Activated T-helper 1 cell treated with anti-CD3 and anti-CD28 coated beads, Interleukin-2, amount 50 U/mL, for 16 hours (primary cell): ENCODE results near the gene SLC16A8.

Source experiments
- DNase-seq, 2 donors: peaks; one replicate each; pipeline ENCODE4 v3.0.0-alpha.2; 2020; ENCODE audit warnings: low read depth in 1 of 2, low spot score in 1 of 2

The SLC16A8 gene

GRCh38 chr22:38073150-38074130, 10.5 kb downstream of the SLC16A8 start:
- no peak for DNase-seq

DNA sequence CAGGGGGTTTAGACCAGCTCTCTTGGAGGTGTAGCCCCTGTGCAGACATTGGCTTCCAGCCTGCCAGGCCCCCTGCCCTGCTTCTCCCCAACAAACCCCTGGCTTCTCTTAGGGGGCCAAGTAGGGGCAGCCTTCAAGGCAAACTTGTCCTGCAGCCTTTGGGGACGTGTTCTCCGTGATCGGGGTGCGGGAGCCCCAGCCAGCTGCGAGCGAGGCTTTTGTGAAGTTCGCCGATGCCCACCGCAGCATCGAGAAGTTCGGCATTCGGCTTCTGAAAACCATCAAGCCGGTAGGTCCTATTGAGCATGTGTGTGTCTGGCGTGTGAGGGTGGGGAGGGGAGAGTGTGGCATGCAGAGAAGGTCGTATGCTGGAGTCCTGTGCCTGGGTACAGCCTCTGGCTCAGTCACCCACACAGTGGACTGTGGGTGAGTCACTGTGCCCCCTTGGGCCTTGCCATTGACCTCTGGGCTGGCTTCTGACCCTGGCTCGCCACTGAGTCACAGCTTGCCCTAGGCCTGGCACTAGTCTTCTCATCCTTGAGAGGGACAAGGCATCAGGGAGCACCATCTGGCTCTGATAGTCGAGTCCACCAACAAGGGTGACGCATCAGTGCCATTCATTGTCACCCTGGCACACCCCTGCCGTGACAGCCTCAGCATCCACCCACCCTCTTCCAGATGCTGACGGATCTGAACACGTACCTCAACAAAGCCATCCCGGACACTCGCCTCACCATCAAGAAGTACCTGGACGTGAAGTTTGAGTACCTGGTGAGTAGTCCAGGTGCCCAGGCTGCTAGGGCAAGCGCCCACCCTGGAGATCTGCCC, 11.4 kb downstream of the SLC16A8 start:
- DNase-seq: no peak

- DNase-seq: no peak
These were observed 12.3 kb downstream of the SLC16A8 start for GRCh38 chr22:38071421-38072321.

DNA sequence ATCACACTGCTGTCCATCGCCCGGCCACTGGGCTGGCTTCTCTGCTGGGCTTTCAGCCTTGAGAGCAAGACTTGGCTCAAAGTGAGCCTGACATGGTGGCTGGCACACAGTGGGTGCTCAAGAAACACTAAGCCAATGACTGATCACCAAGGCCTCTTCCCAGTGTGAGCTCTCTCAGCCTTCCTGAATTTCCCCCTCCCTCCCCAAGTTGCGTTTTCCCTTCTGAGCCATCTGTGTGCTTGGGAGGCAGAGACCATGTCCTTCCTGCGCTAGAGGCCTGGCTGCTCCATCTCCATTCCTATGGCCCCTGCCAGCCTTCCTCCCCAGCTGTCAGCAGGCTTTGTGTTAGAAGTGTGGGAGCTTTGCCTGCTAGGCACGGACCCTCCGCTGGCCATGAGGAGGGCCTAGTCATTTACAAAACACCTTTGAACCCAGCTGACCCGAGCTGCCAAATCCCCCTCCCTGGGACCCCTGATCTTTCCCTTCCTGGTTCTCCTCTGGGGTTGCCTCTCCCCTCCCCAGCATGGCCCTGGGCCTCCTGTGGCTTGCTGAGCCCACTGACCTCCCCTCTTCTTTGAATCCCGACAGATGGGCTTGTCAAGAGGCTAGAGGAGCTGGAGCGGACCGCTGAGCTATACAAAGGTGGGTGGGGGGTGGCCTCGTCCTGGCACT, 13.6 kb downstream of the SLC16A8 start:
- no peak for DNase-seq

DNA sequence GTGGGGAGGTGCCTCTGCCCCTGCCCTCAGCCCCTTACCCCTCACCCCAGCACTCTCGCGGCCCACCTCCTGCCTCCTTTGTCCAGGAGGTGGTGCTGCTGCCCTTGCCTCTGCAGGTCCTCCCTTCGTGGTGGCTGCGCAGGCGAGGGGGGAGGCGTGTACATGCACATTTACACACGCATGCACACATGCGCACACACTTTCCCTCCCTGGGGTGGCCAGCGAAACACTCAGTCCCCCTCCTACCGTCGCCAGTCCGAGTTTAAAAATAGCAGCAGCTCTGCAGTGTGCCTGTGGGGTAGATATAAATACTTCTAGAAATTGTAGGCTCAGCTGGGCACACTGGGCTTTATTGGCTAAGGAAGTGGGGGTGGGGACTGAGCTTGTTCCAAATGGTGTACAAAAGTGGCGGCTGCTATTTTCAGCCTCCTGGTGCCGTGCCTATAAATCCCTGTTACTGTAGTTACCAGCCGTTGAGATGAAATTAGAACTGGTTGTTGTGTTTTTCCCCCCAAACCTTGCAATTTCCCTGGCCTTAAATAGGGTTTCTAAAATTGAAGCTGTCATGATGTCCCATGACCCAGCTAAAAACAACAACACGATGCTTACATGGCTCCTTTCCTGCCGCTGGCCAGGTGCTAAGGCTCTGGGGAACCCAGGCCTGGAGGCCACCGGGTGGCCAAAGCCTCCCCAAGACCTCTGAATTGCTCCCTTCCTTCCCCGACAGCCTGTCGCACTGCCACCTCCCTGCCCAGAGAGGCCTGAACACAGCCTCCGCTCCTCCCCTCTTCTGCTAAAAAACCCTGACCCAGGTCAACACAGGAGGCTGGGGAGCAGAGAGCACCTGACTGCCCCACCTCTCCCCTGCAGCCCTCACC, 14.4 kb downstream of the SLC16A8 start:
- no peak for DNase-seq

- no peak for DNase-seq
These were observed 15.2 kb downstream of the SLC16A8 start for GRCh38 chr22:38068641-38069371.

DNA sequence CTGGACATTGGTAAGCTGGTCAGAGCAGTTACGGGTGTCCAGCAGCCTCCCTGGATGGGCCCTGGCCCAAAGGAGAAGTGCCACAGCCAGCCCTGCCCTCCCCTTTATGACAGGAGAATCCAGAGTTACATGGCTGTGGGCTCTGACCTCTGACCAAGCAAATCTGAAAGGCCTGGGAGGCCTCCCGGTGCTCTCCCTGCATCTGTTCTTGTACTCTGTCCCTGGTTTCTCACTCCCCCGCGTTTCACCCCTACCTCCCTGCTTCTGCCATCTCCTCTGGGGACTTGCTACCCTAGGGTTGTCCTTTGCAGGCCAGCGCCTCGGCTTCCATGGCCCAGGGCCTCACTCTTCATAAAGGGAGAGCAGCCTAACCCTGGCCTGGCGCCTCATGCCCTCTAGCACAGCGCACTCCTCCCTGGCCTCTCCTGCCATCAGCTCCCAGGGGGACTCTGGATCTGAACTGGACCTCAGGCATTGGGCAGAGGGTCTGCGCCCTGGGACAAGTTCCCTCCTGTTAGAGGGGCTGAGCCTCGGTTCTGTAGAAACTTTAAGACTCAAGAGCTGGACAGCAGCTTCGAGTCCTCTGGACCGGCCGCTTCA, 16.1 kb downstream of the SLC16A8 start:
- no peak for DNase-seq

- no peak for DNase-seq
These were observed 17.0 kb downstream of the SLC16A8 start for GRCh38 chr22:38067028-38067415.

- DNase-seq: no peak
These were observed 17.5 kb downstream of the SLC16A8 start for GRCh38 chr22:38066381-38067027.

GRCh38 chr22:38065539-38065938, 18.4 kb downstream of the SLC16A8 start:
- no peak for DNase-seq

GRCh38 chr22:38062791-38063190, 21.2 kb downstream of the SLC16A8 start:
- no peak for DNase-seq

DNA sequence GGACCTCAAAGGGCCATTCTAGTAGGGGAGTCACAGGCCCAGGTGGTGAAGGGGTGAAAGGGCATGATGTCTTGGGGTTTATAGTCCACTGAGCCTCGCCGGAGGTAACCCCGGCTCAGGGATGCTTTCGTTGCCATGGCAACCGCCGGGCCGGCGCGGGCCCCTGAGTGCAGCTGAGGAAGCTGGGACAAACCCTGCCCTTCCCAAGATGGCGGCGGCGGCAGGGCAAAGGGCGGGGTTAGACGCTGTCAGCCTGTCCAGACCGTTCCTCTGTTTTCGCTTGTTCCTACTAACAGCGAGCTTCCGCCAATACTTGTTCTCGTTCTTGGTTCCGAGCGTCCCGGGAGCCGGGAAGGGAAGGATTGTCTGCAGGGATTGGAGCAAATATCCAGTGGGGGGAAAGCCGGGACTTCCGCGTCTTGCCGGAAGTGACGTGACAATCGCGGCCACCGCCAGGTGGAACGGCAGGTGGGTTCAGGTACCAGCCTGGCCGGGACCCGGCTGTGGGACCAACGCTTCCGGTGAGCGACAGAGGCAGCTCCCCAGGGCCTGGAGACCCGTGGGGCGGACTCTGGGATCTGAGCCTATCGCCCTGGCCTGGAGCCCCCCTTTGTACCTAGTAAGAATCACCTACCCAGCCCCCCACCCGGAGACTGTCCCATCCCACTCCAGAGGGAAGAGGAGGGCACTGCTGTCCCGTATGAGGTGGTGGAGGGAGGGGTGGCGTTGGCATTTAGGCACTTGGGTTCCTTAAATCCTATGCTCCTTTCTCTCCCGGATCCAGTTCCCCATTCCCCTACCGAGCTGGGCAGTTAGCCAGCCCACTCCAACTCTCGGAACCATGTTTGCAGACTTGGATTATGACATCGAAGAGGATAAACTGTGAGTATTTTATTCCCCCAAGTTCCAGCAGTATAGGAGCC, 26.8 kb downstream of the SLC16A8 start, which contains the start of gene PICK1:
TSS of gene PICK1 (plus strand) at position 436 of the 923 bp plus-strand sequence. CDS start at position 842, 406 bp downstream.
- peak; percentile 49 to 67 for DNase-seq

DNA sequence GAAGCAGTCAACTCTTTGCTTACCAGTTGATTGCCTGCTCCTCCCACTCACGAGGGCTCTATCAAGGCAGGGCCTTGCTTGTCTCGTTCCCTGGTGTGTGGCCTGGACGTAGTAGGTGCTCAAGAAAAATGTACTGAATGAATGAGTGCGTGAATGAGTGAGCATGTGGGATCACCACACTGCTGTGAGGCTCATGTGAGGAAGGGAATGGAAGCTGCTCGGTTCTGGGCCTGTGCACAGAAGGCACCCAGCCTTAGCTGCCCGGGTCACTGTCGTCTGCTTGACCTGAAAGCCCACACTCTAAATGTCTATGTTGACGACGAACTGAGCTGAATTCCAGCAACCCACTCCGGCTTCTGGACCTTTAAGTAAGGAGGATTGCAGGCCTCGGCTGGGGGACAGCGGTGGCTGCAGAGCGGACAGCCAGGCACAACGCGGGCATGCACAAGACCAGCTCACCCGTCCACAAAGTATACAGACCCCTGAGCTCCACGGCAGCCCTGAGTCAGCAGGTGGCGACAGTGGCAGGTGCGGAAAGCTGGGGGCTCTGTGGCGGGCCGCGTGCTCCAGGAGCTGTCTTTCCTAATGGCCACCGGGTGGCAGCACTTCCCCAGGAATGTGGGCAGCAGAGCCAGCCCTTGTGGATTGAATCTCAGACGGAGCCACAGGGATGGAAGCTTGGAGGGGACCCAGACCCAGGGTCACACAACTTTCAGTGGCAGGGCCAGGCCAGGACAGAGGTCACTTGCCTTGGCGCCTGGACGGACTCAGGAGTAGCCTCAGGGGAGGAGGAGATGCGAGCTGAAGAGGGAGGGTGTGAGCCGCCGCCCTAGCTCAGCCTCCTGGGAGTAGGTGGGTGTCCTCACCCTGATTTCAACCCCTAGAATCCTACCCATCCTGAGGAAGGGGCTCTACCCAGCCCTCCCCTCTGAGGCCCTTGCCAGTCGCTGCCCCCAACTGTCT, 31.8 kb downstream of the SLC16A8 start:
- peak; percentile 54 to 61 for DNase-seq

GRCh38 chr22:38051261-38051660, 32.7 kb downstream of the SLC16A8 start:
- DNase-seq: no peak

DNA sequence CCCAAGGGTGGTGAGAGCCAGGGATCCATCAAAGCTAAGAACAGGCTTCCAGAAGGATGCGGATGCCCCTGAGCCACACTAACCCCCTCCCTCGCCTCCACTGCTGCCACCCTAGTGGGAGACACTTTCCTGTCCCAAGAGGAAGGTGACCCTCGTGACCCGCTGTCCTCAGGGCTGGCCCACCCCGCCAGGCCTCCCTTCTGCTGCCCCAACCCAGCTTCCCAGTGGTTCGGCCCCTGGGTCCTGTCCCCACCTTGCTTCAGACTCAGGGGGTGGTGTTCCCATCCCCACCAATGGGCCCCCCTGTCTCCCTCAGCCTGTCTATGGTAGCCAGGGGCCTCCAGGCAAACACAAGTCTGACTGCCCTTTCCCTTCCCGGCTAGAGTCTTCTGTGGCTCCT, 33.3 kb downstream of the SLC16A8 start:
- no peak for DNase-seq
